ENCODE results near the gene PAM. TPM values are rescaled to one million over a fixed set of nuclear protein-coding genes. Genes with fewer than 3 reads are reported as not detected.

Gene PAM
- total and polyA plus RNA-seq, 8 donors: 27.4 to 322 (median 93.9) TPM

- no peaks in the 10 kb centered on the region for H3K36me3 ChIP-seq
- TF ChIP-seq EP300 (IDR thresholded peaks at IDR 0.05) (no peak), POLR2A (IDR thresholded peaks at IDR 0.05) (no peak), POLR2AphosphoS5 (IDR thresholded peaks at IDR 0.05) (no peak), CTCF (IDR thresholded peaks at IDR 0.05) (no peak)
- peaks cover 0 to 9% (median 2%) of the 10 kb centered on the region in 4 donors for H3K4me1 ChIP-seq
- H3K27me3 ChIP-seq: no peaks in the 10 kb centered on the region
- no peak overlapping the region for H3K27ac ChIP-seq
- no peak overlapping the region for H3K4me3 ChIP-seq
- intact Hi-C loops (cut with DNase I; ENCODE audit: low total_unique reads): no loop called here
- DNase-seq: no peak
- H3K9me3 ChIP-seq: no peaks in the 10 kb centered on the region
Measured at GRCh38 chr5:102826629-102827028, 71.5 kb downstream of the PAM start.

DNA sequence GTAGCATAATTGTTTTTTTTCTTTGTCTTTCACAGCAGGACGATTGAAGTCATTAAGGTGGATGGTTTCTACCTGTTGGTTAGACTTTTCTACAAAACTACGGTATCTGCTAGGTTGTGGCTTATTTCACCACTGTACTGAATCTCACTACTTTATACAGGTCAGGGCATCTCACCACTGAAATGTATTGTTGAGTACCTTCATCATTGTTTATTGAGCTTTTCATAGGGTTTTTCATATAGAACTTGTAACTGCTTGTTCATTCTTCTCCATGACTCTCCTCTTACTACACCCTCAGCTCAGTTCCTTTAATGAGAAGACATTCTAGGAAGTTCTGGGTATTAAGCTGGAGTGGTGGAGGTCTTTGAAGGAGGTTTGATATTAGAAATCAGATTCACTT is 75.1 kb downstream of the PAM start:
- Histone ChIP-seq H3K9me3 (no peaks in the 10 kb centered on the region), H3K27ac (no peak overlapping the region), H3K4me1 (no peaks in the 10 kb centered on the region), H3K36me3 (no peaks in the 10 kb centered on the region), H3K27me3 (no peaks in the 10 kb centered on the region), H3K4me3 (no peak overlapping the region)
- DNase-seq: no peak
- 89 to 100% (median 95%) methylated on average over 2 of the region's 2 CpGs for WGBS, 5 donors
- TF ChIP-seq EP300 (IDR thresholded peaks at IDR 0.05) (no peak), CTCF (IDR thresholded peaks at IDR 0.05) (no peak), POLR2A (IDR thresholded peaks at IDR 0.05) (no peak), POLR2AphosphoS5 (IDR thresholded peaks at IDR 0.05) (no peak)
- intact Hi-C loops (cut with DNase I; ENCODE audit: low total_unique reads): no loop called here

GRCh38 chr5:102832445-102832844 is 77.3 kb downstream of the PAM start:
- H3K36me3 ChIP-seq: no peaks in the 10 kb centered on the region
- TF ChIP-seq CTCF (IDR thresholded peaks at IDR 0.05) (no peak), EP300 (IDR thresholded peaks at IDR 0.05) (no peak)
- H3K27me3 ChIP-seq: no peaks in the 10 kb centered on the region
- no peak overlapping the region for H3K4me3 ChIP-seq
- DNase-seq: no peak
- intact Hi-C loops (cut with DNase I; ENCODE audit: low total_unique reads): no loop called here
- no peak overlapping the region for H3K27ac ChIP-seq
- H3K9me3 ChIP-seq: no peaks in the 10 kb centered on the region
- H3K4me1 ChIP-seq: peaks cover 0 to 12% (median 0%) of the 10 kb centered on the region in 4 donors

GRCh38 chr5:102833146-102833545 is 78.0 kb downstream of the PAM start:
- Histone ChIP-seq H3K27me3 (no peaks in the 10 kb centered on the region), H3K4me1 (peaks cover 0 to 12% (median 0%) of the 10 kb centered on the region in 4 donors), H3K36me3 (no peaks in the 10 kb centered on the region), H3K9me3 (no peaks in the 10 kb centered on the region), H3K4me3 (no peak overlapping the region), H3K27ac (no peak overlapping the region)
- no peak for DNase-seq
- WGBS, 5 donors: 28 to 51% (median 42%) methylated on average over 1 of the region's 1 CpG
- intact Hi-C loops (cut with DNase I; ENCODE audit: low total_unique reads): no loop called here
- TF ChIP-seq POLR2AphosphoS5 (IDR thresholded peaks at IDR 0.05): no peak
- no peak for TF ChIP-seq POLR2A (IDR thresholded peaks at IDR 0.05)
- no peak for TF ChIP-seq EP300 (IDR thresholded peaks at IDR 0.05)
- TF ChIP-seq CTCF (IDR thresholded peaks at IDR 0.05): no peak
